KMS-11 (cell line): ENCODE results near the gene C19orf25.

Experiments
- H2AFZ ChIP-seq: fragments of 200-600 bp; sonication (generic); 2 replicates; pipeline ENCODE4 v1.6.1; 2016; ENCODE audit warnings: antibody characterized with exemption, mixed run types, low read depth
- H3K27ac ChIP-seq: fragments of 200-600 bp; sonication (generic); 2 replicates; pipeline ENCODE4 v1.6.1; 2016; ENCODE audit warnings: mild to moderate bottlenecking, mixed run types
- H3K27me3 ChIP-seq: fragments of 200-600 bp; sonication (generic); 2 replicates; pipeline ENCODE4 v1.6.1; 2017; ENCODE audit warnings: mild to moderate bottlenecking, low read depth, mixed run types, moderate library complexity; ENCODE audit not compliant: insufficient read depth
- H3K36me3 ChIP-seq: fragments of 200-600 bp; sonication (generic); 2 replicates; pipeline ENCODE4 v1.6.1; 2017; ENCODE audit warnings: mild to moderate bottlenecking, mixed run types; ENCODE audit not compliant: insufficient read depth
- H3K4me1 ChIP-seq: fragments of 200-600 bp; sonication (generic); 2 replicates; pipeline ENCODE4 v1.6.1; 2016; ENCODE audit warnings: mild to moderate bottlenecking, low read depth, mixed run types; ENCODE audit not compliant: poor library complexity, severe bottlenecking
- H3K4me2 ChIP-seq: fragments of 200-600 bp; sonication (generic); 2 replicates; pipeline ENCODE4 v1.7.0; 2016; ENCODE audit warnings: mild to moderate bottlenecking, mixed run types
- H3K4me3 ChIP-seq: fragments of 200-600 bp; sonication (generic); IDR thresholded peaks from 2 replicates; pipeline ENCODE4 v1.6.1; 2017; ENCODE audit warnings: low read depth, low read length, mixed read lengths; ENCODE audit not compliant: insufficient read depth
- H3K79me2 ChIP-seq: fragments of 200-600 bp; sonication (generic); 2 replicates; pipeline ENCODE4 v1.6.1; 2016; ENCODE audit warnings: low read depth, mixed run types; ENCODE audit not compliant: insufficient read depth
- H3K9ac ChIP-seq: fragments of 200-600 bp; sonication (generic); 2 replicates; pipeline ENCODE4 v1.6.1; 2016; ENCODE audit warnings: mild to moderate bottlenecking, mixed run types
- H4K20me1 ChIP-seq: fragments of 200-600 bp; sonication (generic); 2 replicates; pipeline ENCODE4 v1.6.1; 2016; ENCODE audit warnings: mild to moderate bottlenecking, mixed run types; ENCODE audit not compliant: insufficient read depth
- TF ChIP-seq, protein P1 (sequence below): fragments of 200-600 bp; sonication (generic); conservative IDR thresholded peaks from 2 replicates; pipeline ENCODE4 v1.6.1; 2017; ENCODE audit warnings: low read depth, mild to moderate bottlenecking, antibody characterized with exemption, low read length, moderate library complexity, mixed read lengths

The C19orf25 gene

DNA sequence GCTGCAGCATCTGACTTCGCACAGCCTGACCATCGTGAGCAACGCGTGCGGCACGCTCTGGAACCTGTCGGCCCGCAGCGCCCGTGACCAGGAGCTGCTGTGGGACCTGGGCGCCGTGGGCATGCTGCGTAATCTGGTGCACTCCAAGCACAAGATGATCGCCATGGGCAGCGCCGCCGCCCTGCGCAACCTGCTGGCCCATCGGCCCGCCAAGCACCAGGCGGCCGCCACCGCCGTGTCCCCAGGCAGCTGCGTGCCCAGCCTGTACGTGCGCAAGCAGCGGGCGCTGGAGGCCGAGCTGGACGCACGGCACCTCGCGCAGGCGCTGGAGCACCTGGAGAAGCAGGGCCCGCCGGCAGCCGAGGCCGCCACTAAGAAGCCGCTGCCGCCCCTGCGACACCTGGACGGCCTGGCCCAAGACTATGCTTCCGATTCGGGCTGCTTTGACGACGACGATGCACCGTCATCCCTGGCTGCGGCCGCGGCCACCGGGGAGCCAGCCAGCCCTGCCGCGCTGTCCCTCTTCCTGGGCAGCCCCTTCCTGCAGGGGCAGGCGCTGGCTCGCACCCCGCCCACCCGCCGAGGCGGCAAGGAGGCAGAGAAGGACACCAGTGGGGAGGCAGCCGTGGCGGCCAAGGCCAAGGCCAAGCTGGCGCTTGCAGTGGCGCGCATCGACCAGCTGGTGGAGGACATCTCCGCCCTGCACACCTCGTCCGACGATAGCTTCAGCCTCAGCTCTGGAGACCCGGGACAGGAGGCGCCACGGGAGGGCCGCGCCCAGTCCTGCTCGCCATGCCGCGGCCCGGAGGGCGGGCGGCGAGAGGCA is 13.6 kb downstream of the C19orf25 start:
- H4K20me1 ChIP-seq, result no peaks in the 10 kb centered on the region
- H3K4me3 ChIP-seq, result no peak overlapping the region
- H3K27ac ChIP-seq, result no peak overlapping the region
- no peaks in the 10 kb centered on the region for H3K36me3 ChIP-seq
- no peaks in the 10 kb centered on the region for H3K4me1 ChIP-seq
- no peak overlapping the region for H3K4me2 ChIP-seq
- no peak overlapping the region for H3K9ac ChIP-seq
- H3K79me2 ChIP-seq, result no peaks in the 10 kb centered on the region
- H2AFZ ChIP-seq, result no peak overlapping the region
- peaks cover 11% of the 10 kb centered on the region for H3K27me3 ChIP-seq
- TF ChIP-seq, protein P1, sequence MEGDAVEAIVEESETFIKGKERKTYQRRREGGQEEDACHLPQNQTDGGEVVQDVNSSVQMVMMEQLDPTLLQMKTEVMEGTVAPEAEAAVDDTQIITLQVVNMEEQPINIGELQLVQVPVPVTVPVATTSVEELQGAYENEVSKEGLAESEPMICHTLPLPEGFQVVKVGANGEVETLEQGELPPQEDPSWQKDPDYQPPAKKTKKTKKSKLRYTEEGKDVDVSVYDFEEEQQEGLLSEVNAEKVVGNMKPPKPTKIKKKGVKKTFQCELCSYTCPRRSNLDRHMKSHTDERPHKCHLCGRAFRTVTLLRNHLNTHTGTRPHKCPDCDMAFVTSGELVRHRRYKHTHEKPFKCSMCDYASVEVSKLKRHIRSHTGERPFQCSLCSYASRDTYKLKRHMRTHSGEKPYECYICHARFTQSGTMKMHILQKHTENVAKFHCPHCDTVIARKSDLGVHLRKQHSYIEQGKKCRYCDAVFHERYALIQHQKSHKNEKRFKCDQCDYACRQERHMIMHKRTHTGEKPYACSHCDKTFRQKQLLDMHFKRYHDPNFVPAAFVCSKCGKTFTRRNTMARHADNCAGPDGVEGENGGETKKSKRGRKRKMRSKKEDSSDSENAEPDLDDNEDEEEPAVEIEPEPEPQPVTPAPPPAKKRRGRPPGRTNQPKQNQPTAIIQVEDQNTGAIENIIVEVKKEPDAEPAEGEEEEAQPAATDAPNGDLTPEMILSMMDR, result no peak

GRCh38 chr19:1461862-1462261 is 17.2 kb downstream of the C19orf25 start:
- Histone ChIP-seq H3K27ac (no peak overlapping the region), H2AFZ (no peak overlapping the region), H3K4me1 (no peaks in the 10 kb centered on the region), H3K9ac (no peak overlapping the region), H3K4me2 (no peak overlapping the region), H4K20me1 (no peaks in the 10 kb centered on the region), H3K79me2 (no peaks in the 10 kb centered on the region), H3K27me3 (peaks cover 43% of the 10 kb centered on the region), H3K36me3 (no peaks in the 10 kb centered on the region), H3K4me3 (no peak overlapping the region)
- TF ChIP-seq, protein P1, result no peak

- TF ChIP-seq, protein P1, result no peak
- peaks cover 49% of the 10 kb centered on the region for H3K27me3 ChIP-seq
- no peak overlapping the region for H3K27ac ChIP-seq
- H3K9ac ChIP-seq, result no peak overlapping the region
- no peak overlapping the region for H2AFZ ChIP-seq
- H3K4me1 ChIP-seq, result peaks cover 3% of the 10 kb centered on the region
- H3K4me2 ChIP-seq, result no peak overlapping the region
- no peaks in the 10 kb centered on the region for H3K79me2 ChIP-seq
- H3K36me3 ChIP-seq, result no peaks in the 10 kb centered on the region
- no peak overlapping the region for H3K4me3 ChIP-seq
- H4K20me1 ChIP-seq, result no peaks in the 10 kb centered on the region
Observed at GRCh38 chr19:1460033-1460995, 18.7 kb downstream of the C19orf25 start.

DNA sequence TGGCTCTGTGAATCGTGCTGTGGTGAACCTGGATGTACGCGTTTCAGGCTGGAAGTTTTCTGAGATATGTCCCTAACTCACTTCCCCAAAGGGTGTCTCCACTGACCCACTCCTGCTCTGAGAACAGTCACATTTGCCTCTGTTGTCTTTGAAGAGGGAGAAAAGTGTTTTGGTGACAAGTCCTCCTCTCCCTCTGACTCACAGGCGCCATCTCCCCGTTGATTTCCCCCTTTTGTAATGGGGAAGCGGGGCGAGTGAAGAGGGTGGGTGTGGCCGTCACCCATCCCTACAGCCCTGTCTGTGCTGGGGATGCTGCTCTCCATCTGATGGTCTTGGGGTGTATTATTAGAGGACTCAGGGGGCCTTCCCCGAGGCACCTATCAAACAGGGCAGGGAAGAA is 19.5 kb downstream of the C19orf25 start:
- Histone ChIP-seq H3K79me2 (no peaks in the 10 kb centered on the region), H4K20me1 (no peaks in the 10 kb centered on the region), H3K27ac (no peak overlapping the region), H3K4me2 (no peak overlapping the region), H3K4me1 (peaks cover 10% of the 10 kb centered on the region), H3K27me3 (peaks cover 56% of the 10 kb centered on the region), H3K9ac (no peak overlapping the region), H3K4me3 (no peak overlapping the region), H3K36me3 (no peaks in the 10 kb centered on the region), H2AFZ (no peak overlapping the region)
- TF ChIP-seq, protein P1, result no peak
